Activated T-cell treated with anti-CD3 and anti-CD28 coated beads, Interleukin-2, amount 50 U/mL, for 4 hours (primary cell): Measurements from ENCODE around the gene GRM8. TPM values are rescaled to one million over a fixed set of nuclear protein-coding genes. Genes with fewer than 3 reads are reported as not detected.
A peak's percentile ranks its signal among the peaks of the same experiment; 100 is the strongest.
"Not testable (repeated sequence)": the region's sequence is repeated elsewhere in the genome, so short reads cannot be mapped to it uniquely, and the experiment has no call there.

Source experiments
- ATAC-seq, 2 donors: fragments of 200-7000 bp; cut with Tn5 transposase; one replicate each; pipeline ENCODE4 v1.10.0; 2021
- DNase-seq: peaks from one replicate; pipeline ENCODE4 v3.0.0-alpha.2; 2020
- H3K27me3 Mint-ChIP-seq: one replicate; pipeline ENCODE4 v1.8.0; 2021; ENCODE audit warnings: low read depth, mixed read lengths
- H3K36me3 Mint-ChIP-seq: one replicate; pipeline ENCODE4 v1.8.0; 2022; ENCODE audit warnings: mixed read lengths; ENCODE audit not compliant: insufficient read depth
- H3K4me1 Mint-ChIP-seq: one replicate; pipeline ENCODE4 v1.8.0; 2021; ENCODE audit warnings: low read depth, mixed read lengths
- H3K4me3 Mint-ChIP-seq: one replicate; pipeline ENCODE4 v1.8.0; 2021; ENCODE audit warnings: mild to moderate bottlenecking, moderate library complexity, mixed read lengths
- H3K9me3 Mint-ChIP-seq: one replicate; pipeline ENCODE4 v1.8.0; 2021; ENCODE audit warnings: mixed read lengths
- total RNA-seq, 3 donors: library from RNA; stranded (reverse); gene quantifications; one replicate each; pipeline ENCODE4 v1.2.1, GENCODE V29; 2021

The GRM8 gene
- total RNA-seq, 3 donors from 2014 or later: not detected

GRCh38 chr7:126690848-126691751, 561.6 kb downstream of the GRM8 start:
- ATAC-seq (no peak), DNase-seq (no peak)
- Mint-ChIP-seq H3K27me3 (peaks cover 2% of the 10 kb centered on the region), H3K9me3 (no peaks in the 10 kb centered on the region), H3K36me3 (no peaks in the 10 kb centered on the region), H3K4me3 (no peak overlapping the region), H3K4me1 (no peaks in the 10 kb centered on the region)

- DNase-seq: no peak
- no peaks in the 10 kb centered on the region for H3K4me1 Mint-ChIP-seq
- H3K4me3 Mint-ChIP-seq: no peak overlapping the region
- no peaks in the 10 kb centered on the region for H3K36me3 Mint-ChIP-seq
- peaks cover 2% of the 10 kb centered on the region for H3K27me3 Mint-ChIP-seq
- no peaks in the 10 kb centered on the region for H3K9me3 Mint-ChIP-seq
- no peak for ATAC-seq
Measured at GRCh38 chr7:126690104-126690503, 562.6 kb downstream of the GRM8 start.

GRCh38 chr7:126689037-126689436, 563.7 kb downstream of the GRM8 start:
- Mint-ChIP-seq H3K36me3 (no peaks in the 10 kb centered on the region), H3K9me3 (no peaks in the 10 kb centered on the region), H3K4me1 (no peaks in the 10 kb centered on the region), H3K27me3 (peaks cover 2% of the 10 kb centered on the region), H3K4me3 (no peak overlapping the region)
- ATAC-seq: no peak
- no peak for DNase-seq

- ATAC-seq (no peak), DNase-seq (no peak)
- peaks cover 2% of the 10 kb centered on the region for H3K27me3 Mint-ChIP-seq
- H3K9me3 Mint-ChIP-seq: no peaks in the 10 kb centered on the region
- H3K4me3 Mint-ChIP-seq: no peak overlapping the region
- no peaks in the 10 kb centered on the region for H3K36me3 Mint-ChIP-seq
- no peaks in the 10 kb centered on the region for H3K4me1 Mint-ChIP-seq
Measured at GRCh38 chr7:126686474-126686873, 566.3 kb downstream of the GRM8 start.

GRCh38 chr7:126685596-126685995, 567.1 kb downstream of the GRM8 start:
- DNase-seq (no peak), ATAC-seq (no peak)
- no peak overlapping the region for H3K4me3 Mint-ChIP-seq
- H3K4me1 Mint-ChIP-seq: no peaks in the 10 kb centered on the region
- peaks cover 2% of the 10 kb centered on the region for H3K27me3 Mint-ChIP-seq
- H3K9me3 Mint-ChIP-seq: no peaks in the 10 kb centered on the region
- H3K36me3 Mint-ChIP-seq: no peaks in the 10 kb centered on the region

GRCh38 chr7:126685018-126685573, 567.6 kb downstream of the GRM8 start:
- Mint-ChIP-seq H3K4me3 (no peak overlapping the region), H3K27me3 (peaks cover 2% of the 10 kb centered on the region), H3K9me3 (no peaks in the 10 kb centered on the region), H3K4me1 (no peaks in the 10 kb centered on the region), H3K36me3 (no peaks in the 10 kb centered on the region)
- no peak for DNase-seq
- ATAC-seq: peak in 1 of 2 donors; percentile 23

GRCh38 chr7:126682176-126682575, 570.6 kb downstream of the GRM8 start:
- DNase-seq (no peak), ATAC-seq (no peak)
- no peaks in the 10 kb centered on the region for H3K4me1 Mint-ChIP-seq
- H3K36me3 Mint-ChIP-seq: no peaks in the 10 kb centered on the region
- no peaks in the 10 kb centered on the region for H3K27me3 Mint-ChIP-seq
- H3K4me3 Mint-ChIP-seq: no peak overlapping the region
- H3K9me3 Mint-ChIP-seq: no peaks in the 10 kb centered on the region

- not testable (repeated sequence) for H3K9me3 Mint-ChIP-seq, DNase-seq, H3K4me3 Mint-ChIP-seq, H3K4me1 Mint-ChIP-seq, H3K27me3 Mint-ChIP-seq, ATAC-seq, H3K36me3 Mint-ChIP-seq
Measured at GRCh38 chr7:126668762-126669161, 584.0 kb downstream of the GRM8 start.

GRCh38 chr7:126668367-126668752, 584.4 kb downstream of the GRM8 start:
- no peaks in the 10 kb centered on the region for H3K36me3 Mint-ChIP-seq
- no peaks in the 10 kb centered on the region for H3K27me3 Mint-ChIP-seq

GRCh38 chr7:126667742-126668366, 584.9 kb downstream of the GRM8 start:
- Mint-ChIP-seq H3K36me3 (no peaks in the 10 kb centered on the region), H3K4me3 (no peak overlapping the region), H3K27me3 (no peaks in the 10 kb centered on the region), H3K9me3 (no peaks in the 10 kb centered on the region), H3K4me1 (no peaks in the 10 kb centered on the region)
- DNase-seq (no peak), ATAC-seq (no peak)

More at GRCh38 chr7:126668367-126668752, 584.4 kb downstream of the GRM8 start:
- DNase-seq (no peak), ATAC-seq (no peak)
- Mint-ChIP-seq H3K4me3 (no peak overlapping the region), H3K9me3 (no peaks in the 10 kb centered on the region), H3K4me1 (no peaks in the 10 kb centered on the region)

- DNase-seq (no peak), ATAC-seq (no peak)
- H3K36me3 Mint-ChIP-seq: no peaks in the 10 kb centered on the region
- H3K4me3 Mint-ChIP-seq: no peak overlapping the region
- H3K4me1 Mint-ChIP-seq: no peaks in the 10 kb centered on the region
- no peaks in the 10 kb centered on the region for H3K27me3 Mint-ChIP-seq
- peaks cover 4% of the 10 kb centered on the region for H3K9me3 Mint-ChIP-seq
Measured at GRCh38 chr7:126662856-126663255, 589.9 kb downstream of the GRM8 start.

GRCh38 chr7:126659124-126659523, 593.6 kb downstream of the GRM8 start:
- H3K4me3 Mint-ChIP-seq: no peak overlapping the region
- no peaks in the 10 kb centered on the region for H3K36me3 Mint-ChIP-seq
- ATAC-seq (no peak), DNase-seq (no peak)
- no peaks in the 10 kb centered on the region for H3K4me1 Mint-ChIP-seq
- H3K27me3 Mint-ChIP-seq: no peaks in the 10 kb centered on the region
- peaks cover 4% of the 10 kb centered on the region for H3K9me3 Mint-ChIP-seq

- DNase-seq (no peak), ATAC-seq (no peak)
- Mint-ChIP-seq H3K4me1 (no peaks in the 10 kb centered on the region), H3K36me3 (no peaks in the 10 kb centered on the region), H3K27me3 (no peaks in the 10 kb centered on the region), H3K9me3 (peaks cover 4% of the 10 kb centered on the region), H3K4me3 (no peak overlapping the region)
Measured at GRCh38 chr7:126658684-126659083, 594.1 kb downstream of the GRM8 start.

GRCh38 chr7:126657599-126658358, 595.0 kb downstream of the GRM8 start:
- Mint-ChIP-seq H3K4me3 (no peak overlapping the region), H3K9me3 (peaks cover 4% of the 10 kb centered on the region), H3K36me3 (no peaks in the 10 kb centered on the region), H3K4me1 (no peaks in the 10 kb centered on the region), H3K27me3 (no peaks in the 10 kb centered on the region)
- DNase-seq: no peak
- no peak for ATAC-seq
